HCT116 (cell line): ENCODE measurements around the gene OR51D1. TPM values are rescaled to one million over a fixed set of nuclear protein-coding genes. Genes with fewer than 3 reads are reported as not detected.
A peak's percentile ranks its signal among the peaks of the same experiment; 100 is the strongest.

ENCODE experiments used
- ATAC-seq: fragments of 200-7000 bp; cut with Tn5 transposase; 2 replicates; pipeline ENCODE4 v1.9.1; 2020; ENCODE audit warnings: mild to moderate bottlenecking, moderate library complexity
- BruUV-seq: library from RNA; stranded (reverse); fragments of 400-500 nt; replicated peaks from 2 replicates; lab custom pipeline; 2021; lab: Mats Ljungman, UMichigan
- CTCF ChIA-PET: fragments of 300-600 bp; sonication (Branson Sonifier 250); formaldehyde crosslinking; loops from one replicate; lab custom pipeline; 2021; ENCODE audit warnings: antibody characterized with exemption; lab: Charles Lee
- POLR2A ChIA-PET: fragments of 300-600, 350-600 bp; sonication (Branson Sonifier 250); formaldehyde crosslinking; loops from one replicate; lab custom pipeline; 2021; ENCODE audit warnings: antibody characterized with exemption; lab: Charles Lee
- RAD21 ChIA-PET, 2 experiments: fragments of 300-600 bp; sonication (Branson Sonifier 250); formaldehyde crosslinking; loops; one replicate each; lab custom pipeline; 2023; ENCODE audit warnings: low total read pairs in 2 of 2; ENCODE audit not compliant: uncharacterized antibody in 2 of 2, unreplicated experiment in 2 of 2, low non-redundant PET in 1 of 2; lab: Charles Lee
- DNase-seq: peaks from one replicate; pipeline ENCODE4 v3.0.0-alpha.2; 2010; ENCODE audit warnings: low read depth, low spot score
- H2AFZ ChIP-seq: fragments of 200-600 bp; shearing (Covaris generic), sonication (generic); 2 replicates; pipeline ENCODE4 v1.6.1; 2017; ENCODE audit warnings: low read depth, mixed run types, mixed read lengths, antibody characterized with exemption, low read length; ENCODE audit not compliant: poor library complexity, severe bottlenecking
- H3K27ac ChIP-seq: 2 replicates; pipeline ENCODE4 v1.5.1; 2012; ENCODE audit warnings: low read depth, low read length
- H3K27me3 ChIP-seq: fragments of 200-600 bp; sonication (generic); 2 replicates; pipeline ENCODE4 v1.6.1; 2016; ENCODE audit warnings: mixed run types, low read length, mixed read lengths; ENCODE audit not compliant: insufficient read depth
- H3K36me3 ChIP-seq, 2 experiments: fragments of 200-500 bp in 1 of 2; fragments of 200-600 bp in 1 of 2; sonication (Bioruptor generic) in 1 of 2; sonication (generic) in 1 of 2; 2 replicates each; pipeline versions ENCODE4 v1.5.1 to v1.6.1; 2014 to 2016; ENCODE audit warnings: low read length in 2 of 2, inconsistent platforms in 1 of 2, mixed read lengths in 1 of 2, mixed run types in 1 of 2; ENCODE audit not compliant: insufficient read depth in 2 of 2, control insufficient read depth in 1 of 2
- H3K4me1 ChIP-seq, 2 experiments: fragments of 200-600 bp in 1 of 2; sonication (generic) in 1 of 2; 2 replicates each; pipeline versions ENCODE4 v1.5.1 to v1.6.1; 2012 to 2017; ENCODE audit warnings: low read length in 2 of 2, inconsistent platforms in 1 of 2, mild to moderate bottlenecking in 1 of 2, mixed read lengths in 1 of 2, mixed run types in 1 of 2, moderate library complexity in 1 of 2; ENCODE audit not compliant: insufficient read depth in 2 of 2, control insufficient read depth in 1 of 2
- H3K4me2 ChIP-seq: fragments of 200-600 bp; sonication (generic); 2 replicates; pipeline ENCODE4 v1.6.1; 2017; ENCODE audit warnings: mixed run types, low read length, mixed read lengths
- H3K4me3 ChIP-seq, 2 experiments: fragments of 200-600 bp in 1 of 2; sonication (generic) in 1 of 2; replicated peaks in 1 of 2; 2 replicates each; pipeline ENCODE4 v1.5.1; 2011 to 2016; ENCODE audit warnings: low read length in 2 of 2, control low read depth in 1 of 2, low read depth in 1 of 2, mild to moderate bottlenecking in 1 of 2, mixed read lengths in 1 of 2, mixed run types in 1 of 2
- H3K79me2 ChIP-seq: fragments of 200-600 bp; sonication (generic); 2 replicates; pipeline ENCODE4 v1.6.1; 2017; ENCODE audit warnings: mild to moderate bottlenecking, mixed run types, low read length, moderate library complexity, mixed read lengths; ENCODE audit not compliant: insufficient read depth
- H3K9ac ChIP-seq: fragments of 200-600 bp; sonication (generic); 2 replicates; pipeline ENCODE4 v1.6.1; 2016; ENCODE audit warnings: low read length, mixed read lengths
- H3K9me2 ChIP-seq: fragments of 200-600 bp; sonication (generic), shearing (Covaris generic); 2 replicates; pipeline ENCODE4 v1.6.1; 2017; ENCODE audit warnings: mixed run types, mild to moderate bottlenecking, moderate library complexity; ENCODE audit not compliant: insufficient read depth
- H3K9me3 ChIP-seq, 2 experiments: fragments of 200-500 bp in 1 of 2; fragments of 200-600 bp in 1 of 2; sonication (Bioruptor generic) in 1 of 2; sonication (generic) in 1 of 2; 2 replicates each; pipeline ENCODE4 v1.6.1; 2014 to 2017; ENCODE audit warnings: low read length in 2 of 2, mixed read lengths in 2 of 2, inconsistent platforms in 1 of 2, low read depth in 1 of 2, mild to moderate bottlenecking in 1 of 2, mixed run types in 1 of 2, moderate library complexity in 1 of 2; ENCODE audit not compliant: control insufficient read depth in 1 of 2, insufficient read depth in 1 of 2
- H4K20me1 ChIP-seq: fragments of 200-600 bp; sonication (generic), shearing (Covaris generic); 2 replicates; pipeline ENCODE4 v1.6.1; 2017; ENCODE audit warnings: mixed run types, mild to moderate bottlenecking, moderate library complexity; ENCODE audit not compliant: insufficient read depth
- ATF3 ChIP-seq: IDR thresholded peaks from 2 replicates; pipeline ENCODE4 v1.6.1; 2012
- CBX3 ChIP-seq: IDR thresholded peaks from 2 replicates; pipeline ENCODE4 v1.6.1; 2012; ENCODE audit warnings: low read depth
- CTCF ChIP-seq, 3 experiments: fragments of 200-600 bp in 1 of 3; sonication (generic) in 1 of 3; IDR thresholded peaks in 2 of 3; conservative IDR thresholded peaks in 1 of 3; 2 replicates each; pipeline ENCODE4 v1.5.1; 2012 to 2017; ENCODE audit warnings: low read depth in 2 of 3, low read length in 2 of 3, antibody characterized with exemption in 1 of 3, borderline replicate concordance in 1 of 3, control low read depth in 1 of 3, mild to moderate bottlenecking in 1 of 3, mixed read lengths in 1 of 3, mixed run types in 1 of 3, moderate library complexity in 1 of 3; ENCODE audit not compliant: insufficient read depth in 1 of 3
- EGR1 ChIP-seq: IDR thresholded peaks from 2 replicates; pipeline ENCODE4 v1.6.1; 2012; ENCODE audit warnings: low read depth
- ELF1 ChIP-seq: IDR thresholded peaks from 2 replicates; pipeline ENCODE4 v1.6.1; 2012; ENCODE audit warnings: low read depth, borderline replicate concordance
- EZH2phosphoT487 ChIP-seq: fragments of 200-600 bp; IDR thresholded peaks from 2 replicates; pipeline ENCODE4 v1.6.1; 2018; ENCODE audit warnings: antibody characterized with exemption, borderline replicate concordance
- FOSL1 ChIP-seq: IDR thresholded peaks from 2 replicates; pipeline ENCODE4 v1.6.1; 2012; ENCODE audit warnings: low read depth
- MAX ChIP-seq: IDR thresholded peaks from 2 replicates; pipeline ENCODE4 v1.6.1; 2012
- POLR2A ChIP-seq: IDR thresholded peaks from 2 replicates; pipeline ENCODE4 v1.7.0; 2011; ENCODE audit warnings: borderline replicate concordance; ENCODE audit not compliant: insufficient read depth, insufficient read length; ENCODE audit errors: extremely low read depth
- RAD21 ChIP-seq: IDR thresholded peaks from 2 replicates; pipeline ENCODE4 v1.6.1; 2012; ENCODE audit warnings: low read depth, mild to moderate bottlenecking
- SIN3A ChIP-seq: IDR thresholded peaks from 2 replicates; pipeline ENCODE4 v1.6.1; 2012; ENCODE audit warnings: low read depth
- SP1 ChIP-seq: IDR thresholded peaks from 2 replicates; pipeline ENCODE4 v1.6.1; 2012; ENCODE audit warnings: low read depth
- SRF ChIP-seq: IDR thresholded peaks from 2 replicates; pipeline ENCODE4 v1.6.1; 2012; ENCODE audit warnings: low read depth
- TCF7L2 ChIP-seq: IDR thresholded peaks from 2 replicates; pipeline ENCODE4 v1.7.0; 2011; ENCODE audit warnings: borderline replicate concordance, inconsistent platforms; ENCODE audit not compliant: insufficient read depth, insufficient read length; ENCODE audit errors: extremely low read depth
- ZBTB33 ChIP-seq: IDR thresholded peaks from 2 replicates; pipeline ENCODE4 v1.6.1; 2011; ENCODE audit warnings: mild to moderate bottlenecking, low read length, moderate library complexity; ENCODE audit not compliant: insufficient replicate concordance; ENCODE audit errors: extremely low read depth
- intact Hi-C: fragments of 100-400 bp; cut with micrococcal nuclease; formaldehyde crosslinking; loops from 2 replicates; pipeline ENCODE4 v1.10.0; 2022
- total RNA-seq: library from RNA; stranded (reverse); gene quantifications from one replicate; pipeline ENCODE4 v1.2.1, GENCODE V29; 2021; ENCODE audit not compliant: unreplicated experiment

OR51D1 gene
- total RNA-seq, 1 experiment from 2014 or later: not detected

- peak overlapping the region; percentile 84 for H2AFZ ChIP-seq
- no peak for DNase-seq
- CTCF ChIA-PET: interaction anchor here (0.9 to 2.9 kb wide), 4 partner anchors 29 to 425 kb away, joined by 3 to 13 read pairs (median 9); partner anchors contain the start of gene OR51D1
- peak overlapping the region; percentile 84 for H3K4me2 ChIP-seq
- peak overlapping the region; percentile 68 for H3K9ac ChIP-seq
- POLR2A ChIA-PET: interaction anchor here (0.9 to 1.1 kb wide), 2 partner anchors 9 to 397 kb away, joined by 3 to 5 read pairs; no protein-coding TSS in a partner anchor
- no peak for ATAC-seq
- H4K20me1 ChIP-seq: no peaks in the 10 kb centered on the region
- peak overlapping the region; percentile 67 to 80 for H3K4me3 ChIP-seq
- no peak overlapping the region for H3K27ac ChIP-seq
- RAD21 ChIA-PET: no interaction called here
- H3K27me3 ChIP-seq: no peaks in the 10 kb centered on the region
- TSS peak; percentile 59 for BruUV-seq
- H3K79me2 ChIP-seq: peaks cover 4% of the 10 kb centered on the region; the same call in 1 of the 2 replicates
- H3K9me2 ChIP-seq: no peaks in the 10 kb centered on the region
- no peak for TF ChIP-seq MAX
- no peak for TF ChIP-seq ATF3
- no peak for TF ChIP-seq CBX3
- TF ChIP-seq POLR2A: no peak
- TF ChIP-seq FOSL1: no peak
- no peak for TF ChIP-seq SRF
- no peak for TF ChIP-seq RAD21
- TF ChIP-seq CTCF (IDR thresholded peaks at IDR 0.05 in 2 of 3, conservative IDR thresholded peaks at IDR 0.05 in 1 of 3; ENCODE audit: borderline replicate concordance in 1 of 3, insufficient read depth in 1 of 3, low read depth in 2 of 3, low read length in 2 of 3): no peak
- TF ChIP-seq ZBTB33: no peak
- no peak for TF ChIP-seq SP1
- TF ChIP-seq EGR1: no peak
- no peak for TF ChIP-seq EZH2phosphoT487
- TF ChIP-seq TCF7L2: no peak
- TF ChIP-seq ELF1: no peak
- TF ChIP-seq SIN3A: no peak
- H3K9me3 ChIP-seq: no peaks in the 10 kb centered on the region
- H3K4me1 ChIP-seq: peaks cover 0 to 15% of the 10 kb centered on the region in 2 experiments; a peak in 2 of 4 replicates
- intact Hi-C loops: loop anchor here (1.0 kb wide), 1 partner anchor 420 kb away; no protein-coding TSS in a partner anchor
- no peaks in the 10 kb centered on the region for H3K36me3 ChIP-seq
Measured at GRCh38 chr11:4607096-4607495, 30.2 kb upstream of the OR51D1 start.
